RPMI7951 (cell line): Measurements from ENCODE around the gene CLDN15. TPM values are rescaled to one million over a fixed set of nuclear protein-coding genes. Genes with fewer than 3 reads are reported as not detected.

Experiments
- DNase-seq: peaks from one replicate; pipeline ENCODE4 v3.0.0-alpha.2; 2012; ENCODE audit warnings: low read depth
- total RNA-seq: library from RNA; depleted of rRNA; stranded (reverse); fragments of >200 nt; shearing (Covaris generic); gene quantifications from 2 replicates; pipeline ENCODE4 v1.2.3, GENCODE V29; 2014

Gene CLDN15
- total RNA-seq, 1 experiment from 2014 or later, result 0.36 TPM

DNA sequence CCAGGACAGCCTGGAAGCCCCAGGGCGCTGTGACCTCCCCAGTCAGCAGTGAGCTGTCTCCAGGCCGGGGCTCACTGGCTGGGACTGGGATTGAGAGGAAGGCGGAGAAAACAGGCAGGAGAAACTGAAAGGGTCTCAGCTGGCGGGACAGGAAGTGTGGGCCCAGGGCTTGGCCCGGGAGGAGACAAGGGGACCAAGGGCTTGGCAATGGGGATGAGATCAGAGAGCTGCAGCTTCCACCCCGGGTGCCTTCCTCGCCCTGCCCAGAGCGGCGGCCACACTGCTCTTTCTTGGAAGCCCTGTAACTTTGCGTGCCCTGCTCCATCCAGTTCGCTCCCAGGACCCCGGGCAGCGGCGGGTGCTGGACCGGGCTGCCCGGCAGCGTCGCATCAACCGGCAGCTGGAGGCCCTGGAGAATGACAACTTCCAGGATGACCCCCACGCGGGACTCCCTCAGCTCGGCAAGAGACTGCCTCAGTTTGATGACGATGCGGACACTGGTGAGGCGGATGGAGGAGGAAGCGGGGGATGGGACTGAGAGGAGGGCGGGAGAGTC lies 15.2 kb downstream of the CLDN15 start:
- no peak for DNase-seq

DNA sequence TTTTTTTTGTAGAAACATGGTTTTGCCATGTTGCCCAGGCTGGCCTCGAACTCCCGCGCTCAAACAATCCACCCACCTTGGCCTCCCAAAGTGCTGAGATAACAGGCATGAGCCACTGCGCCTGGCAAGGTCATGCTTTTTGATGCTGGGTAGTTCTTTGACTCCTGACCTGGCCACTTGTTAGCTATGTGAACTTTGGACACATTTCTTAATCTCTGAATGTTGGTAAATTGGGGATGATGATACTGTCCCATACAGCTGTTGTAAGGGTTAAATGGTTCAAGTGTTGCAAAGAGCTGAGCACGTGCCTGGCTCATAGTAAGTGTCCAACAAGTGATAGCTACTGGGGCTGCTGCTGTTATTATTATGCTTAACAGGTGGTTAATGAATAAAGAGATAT lies 17.3 kb downstream of the CLDN15 start:
- no peak for DNase-seq

DNA sequence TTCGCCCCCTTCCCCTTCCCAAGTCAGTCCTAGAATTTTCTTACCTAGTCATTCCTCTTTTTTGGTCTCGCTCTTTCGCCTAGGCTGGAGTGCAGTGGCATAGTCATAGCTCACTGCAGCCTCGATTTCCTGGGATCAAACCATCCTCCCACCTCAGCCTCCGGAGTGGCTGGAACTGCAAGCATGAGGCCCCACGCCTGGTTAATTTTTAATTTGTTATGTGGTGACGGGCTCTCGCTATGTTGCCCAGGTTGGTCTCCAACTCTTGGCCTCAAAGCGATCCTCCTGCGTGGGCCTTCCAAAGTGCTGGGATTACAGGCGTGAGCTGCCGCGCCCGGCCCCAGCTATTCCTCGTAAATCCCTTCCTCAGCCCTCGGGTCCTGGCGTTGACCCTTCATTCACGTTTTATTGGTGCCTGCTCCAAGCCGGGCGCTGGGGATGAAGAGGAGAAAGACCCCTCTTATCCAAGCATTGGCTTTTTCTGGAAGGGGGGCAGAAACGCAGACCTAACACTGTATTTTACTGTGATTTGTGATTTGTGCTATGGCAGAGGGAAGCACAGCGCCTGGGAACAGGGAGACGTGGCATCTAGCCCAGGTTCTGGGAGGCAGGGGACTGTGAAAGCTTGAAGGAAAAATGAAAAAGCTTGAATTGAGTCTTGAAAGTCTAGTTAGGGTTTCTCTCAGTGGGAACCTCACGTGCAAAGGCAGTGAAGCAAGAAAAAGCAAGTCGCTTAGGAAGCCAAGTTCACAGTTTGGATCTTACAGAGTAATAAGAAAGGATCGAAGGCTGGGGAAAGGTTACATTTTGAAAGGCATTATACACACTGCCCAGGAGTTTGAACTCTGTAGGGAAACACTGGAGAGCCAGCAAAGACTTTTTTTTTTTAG lies 19.1 kb downstream of the CLDN15 start:
- no peak for DNase-seq

DNA sequence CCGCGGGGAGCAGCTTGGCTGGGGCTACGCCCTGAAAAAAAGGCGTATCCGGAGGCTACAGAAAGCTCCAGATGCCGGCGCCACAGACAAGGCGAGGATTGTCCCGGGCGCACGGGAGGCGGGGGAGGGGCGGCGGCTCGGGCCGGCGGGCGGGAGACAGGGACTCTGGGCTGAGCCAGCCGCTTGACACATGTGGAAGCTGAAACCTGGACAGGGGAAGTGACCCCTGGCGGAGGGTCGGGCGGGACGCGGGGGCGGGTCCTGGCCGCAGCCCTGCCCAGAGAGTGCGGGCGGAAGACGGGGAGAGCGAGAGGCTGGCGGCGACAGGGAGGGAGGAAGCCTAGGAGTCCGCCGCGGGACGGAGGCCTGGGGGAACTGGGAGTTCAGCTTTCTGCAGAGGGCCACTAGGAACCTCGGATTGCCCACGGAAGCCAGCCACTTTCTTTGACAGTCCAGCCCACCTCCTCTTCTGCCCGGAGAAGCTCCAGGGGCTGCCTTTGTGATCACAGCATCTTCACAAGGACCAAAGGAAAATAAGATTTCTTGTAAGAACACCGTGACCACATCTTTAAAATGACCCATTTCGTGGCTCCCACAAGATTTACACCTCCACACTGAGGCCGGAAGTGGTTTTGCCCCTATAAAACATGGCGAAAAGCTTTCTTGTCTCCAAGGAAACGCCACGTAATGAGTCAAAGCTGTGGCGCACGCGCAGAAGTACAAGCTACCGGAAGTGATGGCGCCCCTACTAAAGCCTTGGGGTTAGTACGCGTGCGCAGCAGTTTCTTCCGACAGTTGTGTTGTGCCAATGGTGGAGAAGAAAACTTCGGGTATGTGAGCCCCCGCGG lies 20.0 kb downstream of the CLDN15 start, which contains the start of the genes PLOD3 and ZNHIT1:
TSS of gene PLOD3 (minus strand) at position 194 of the 848 bp plus-strand sequence. CDS start 307 bp downstream, outside the sequence.
TSS of gene ZNHIT1 (plus strand) at position 778 of the 848 bp plus-strand sequence. CDS start at position 809, 31 bp downstream.
- DNase-seq, result peak; percentile 97

DNA sequence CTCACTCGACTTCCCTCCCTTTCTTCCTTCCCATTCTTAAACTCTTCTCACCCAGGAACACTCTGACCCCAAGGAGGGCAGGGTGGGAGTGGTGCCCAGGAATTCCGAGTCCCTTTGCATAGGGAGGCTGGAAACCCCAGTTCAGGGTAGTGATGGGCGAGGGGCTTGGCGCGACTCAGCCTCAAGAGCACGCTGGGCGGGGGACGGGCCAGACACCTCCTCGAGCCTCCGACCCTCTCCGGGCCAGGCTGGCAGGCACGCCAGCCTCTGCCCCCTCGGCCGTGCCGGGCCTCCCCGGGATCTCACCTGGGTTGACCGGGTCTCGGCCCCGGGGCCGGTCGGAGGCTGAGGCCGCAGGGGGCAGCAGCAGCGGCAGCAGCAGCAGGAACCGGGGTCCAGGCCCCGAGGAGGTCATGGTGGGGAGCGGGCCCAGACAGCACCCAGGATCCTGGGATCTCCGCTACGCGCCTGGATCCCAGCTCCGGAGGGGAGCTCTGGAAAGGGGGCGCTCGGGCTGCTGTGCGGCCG lies 20.7 kb downstream of the CLDN15 start:
- peak; percentile 37 for DNase-seq

DNA sequence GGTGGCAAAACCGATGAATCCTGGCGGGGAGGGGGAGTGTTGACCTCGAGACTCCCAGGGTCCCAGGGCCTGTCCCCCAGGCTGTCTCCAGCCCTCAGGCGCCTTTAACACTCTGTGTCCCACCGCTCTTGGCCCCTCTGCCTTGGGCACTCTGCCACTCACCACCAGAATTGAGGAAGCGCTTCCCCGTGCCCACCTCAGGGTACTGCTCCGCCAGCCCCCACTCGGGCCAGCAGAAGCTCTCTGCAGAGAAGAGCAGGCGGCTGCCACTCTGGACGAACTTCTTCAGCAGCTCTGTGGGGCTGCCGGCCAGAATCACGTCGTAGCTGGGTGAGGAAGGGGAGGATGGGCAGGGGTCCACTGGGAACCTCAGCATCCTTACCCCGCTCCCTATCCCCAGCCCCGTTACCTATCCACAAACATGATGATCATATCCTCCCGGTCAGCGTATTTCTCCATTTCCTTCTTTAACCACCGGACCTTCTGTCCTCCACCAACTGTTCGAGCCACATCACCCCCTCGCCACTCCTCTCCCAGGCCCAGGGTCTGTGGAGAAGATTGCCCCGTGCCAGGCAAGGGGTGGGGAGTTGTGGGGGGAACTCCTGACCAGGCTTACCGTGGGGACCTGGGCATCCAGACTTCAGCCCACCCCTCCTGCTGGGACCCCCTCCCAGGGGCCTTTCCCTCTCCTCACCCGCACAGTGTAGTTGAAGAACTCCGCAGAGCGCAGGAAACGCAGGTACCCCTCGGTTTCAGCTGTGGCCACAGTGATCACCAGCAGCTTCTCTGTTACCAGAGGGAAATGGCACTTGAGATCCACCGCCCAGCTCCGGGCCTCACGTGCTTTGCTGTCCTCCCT lies 21.4 kb downstream of the CLDN15 start:
- DNase-seq, result no peak

DNA sequence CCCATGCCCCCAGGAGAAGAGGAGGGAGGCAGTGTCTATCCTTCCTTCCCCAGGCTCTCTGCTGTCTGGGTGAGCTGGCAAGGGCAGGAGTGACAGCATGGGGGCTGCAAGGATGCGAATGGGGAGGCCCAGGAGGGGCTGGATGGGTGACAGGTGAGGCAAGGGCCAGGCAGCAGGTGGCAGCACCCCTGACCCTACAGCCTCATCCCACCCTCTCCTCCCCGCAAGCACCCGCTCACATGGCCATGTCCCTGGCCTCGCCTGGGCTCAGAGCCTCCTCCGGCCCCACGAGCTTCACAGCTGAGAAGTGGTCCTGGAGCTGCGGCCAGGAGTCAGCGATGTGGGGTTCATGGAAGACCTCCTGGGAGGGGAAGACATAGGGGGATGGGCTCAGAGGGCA lies 25.6 kb downstream of the CLDN15 start:
- no peak for DNase-seq

DNA sequence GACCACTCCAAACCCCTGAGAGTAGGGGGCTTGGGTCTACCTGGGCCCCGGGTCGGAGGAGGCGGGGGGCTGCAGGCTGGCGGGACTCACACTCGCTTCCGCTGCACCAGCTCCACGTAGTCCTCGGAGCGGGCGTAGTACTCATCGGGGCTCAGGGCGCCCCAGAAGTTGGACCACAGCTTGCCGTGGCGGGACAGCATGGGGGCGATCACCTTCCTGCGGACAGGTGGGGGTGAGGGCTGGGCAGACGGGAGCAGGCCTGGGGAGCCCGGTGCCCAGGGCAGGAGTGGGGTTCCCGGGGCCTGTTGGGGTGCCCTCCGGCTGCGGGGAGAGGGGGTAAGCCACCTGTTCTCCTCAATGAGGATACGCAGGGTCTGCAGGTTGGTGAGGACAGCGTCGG lies 26.1 kb downstream of the CLDN15 start:
- no peak for DNase-seq

DNA sequence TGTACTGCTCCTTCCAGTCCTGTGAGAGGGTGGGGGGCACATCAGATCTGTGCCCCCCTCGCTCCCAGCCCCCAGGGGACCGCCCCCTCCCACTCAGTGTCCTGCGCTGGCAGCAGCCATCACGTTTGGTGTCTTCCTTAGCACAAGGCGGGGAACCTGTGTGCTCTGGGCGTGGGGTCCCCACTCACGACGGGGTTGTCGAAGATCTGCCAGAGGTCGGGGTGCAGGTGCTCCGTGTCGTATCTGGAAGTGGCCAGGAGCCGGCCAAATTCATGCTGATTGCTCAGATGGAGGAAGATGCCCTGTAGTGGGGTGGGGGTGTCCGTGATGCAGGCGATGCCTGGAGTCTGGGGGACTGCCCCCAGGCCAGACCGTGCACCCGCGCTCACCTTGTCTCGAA lies 27.5 kb downstream of the CLDN15 start:
- no peak for DNase-seq

DNA sequence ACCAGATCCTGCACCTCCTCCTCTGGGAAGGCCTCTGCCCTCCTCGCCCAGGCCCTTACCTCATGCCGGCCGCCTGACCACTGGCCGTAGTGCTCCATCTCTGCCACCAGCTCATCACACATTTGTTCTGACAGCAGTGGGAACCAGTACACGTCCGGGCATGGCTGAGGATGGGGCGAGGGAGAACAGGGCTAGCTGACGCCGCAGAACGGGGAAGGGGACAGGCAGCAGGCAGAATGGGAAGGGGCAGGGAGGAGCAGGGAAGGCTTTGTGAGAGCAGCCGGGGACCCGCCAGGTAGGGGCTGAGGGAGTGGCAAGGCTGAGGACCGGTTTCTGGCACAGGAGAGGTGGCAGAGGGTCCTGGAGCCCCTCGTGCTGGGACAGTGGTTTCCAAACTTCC lies 28.8 kb downstream of the CLDN15 start:
- DNase-seq, result no peak

DNA sequence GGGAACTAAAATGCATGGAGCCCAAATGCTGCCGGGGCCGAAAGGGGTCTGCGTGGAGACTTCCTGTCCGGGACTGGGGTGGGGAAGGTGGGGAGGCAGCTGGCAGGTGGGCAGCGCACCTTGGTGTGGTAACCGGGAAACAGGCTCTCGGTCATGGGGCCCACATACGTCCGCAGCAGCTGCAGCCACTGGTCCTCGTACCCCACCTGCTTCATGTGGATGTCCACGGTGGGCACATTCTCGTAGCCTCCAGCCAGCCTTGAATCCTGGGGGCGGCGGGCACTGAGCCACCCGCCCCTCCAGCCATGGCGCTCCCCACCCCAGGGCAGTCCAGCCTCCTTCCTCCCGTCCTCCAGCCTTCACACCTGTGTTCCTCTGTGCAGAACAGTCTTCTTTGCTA lies 30.1 kb downstream of the CLDN15 start:
- no peak for DNase-seq

DNA sequence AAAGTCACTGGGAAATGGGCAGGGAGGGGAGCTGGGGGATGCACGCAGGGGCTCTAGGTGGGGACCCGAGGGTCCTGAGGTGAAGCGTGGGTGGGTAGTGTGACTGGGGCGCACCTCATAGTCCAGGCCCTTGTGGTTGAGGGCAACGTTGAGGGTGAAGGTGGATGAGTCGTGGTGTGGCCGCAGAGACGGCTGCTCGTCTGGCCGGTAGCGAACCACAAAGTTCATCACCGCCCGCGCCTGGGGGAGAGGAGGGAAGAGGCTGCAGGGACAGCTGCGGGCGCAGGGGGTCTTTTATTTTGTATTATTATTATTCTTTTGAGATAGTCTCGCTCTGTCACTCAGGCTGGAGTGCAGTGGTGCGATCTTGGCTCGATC lies 30.9 kb downstream of the CLDN15 start:
- no peak for DNase-seq

DNA sequence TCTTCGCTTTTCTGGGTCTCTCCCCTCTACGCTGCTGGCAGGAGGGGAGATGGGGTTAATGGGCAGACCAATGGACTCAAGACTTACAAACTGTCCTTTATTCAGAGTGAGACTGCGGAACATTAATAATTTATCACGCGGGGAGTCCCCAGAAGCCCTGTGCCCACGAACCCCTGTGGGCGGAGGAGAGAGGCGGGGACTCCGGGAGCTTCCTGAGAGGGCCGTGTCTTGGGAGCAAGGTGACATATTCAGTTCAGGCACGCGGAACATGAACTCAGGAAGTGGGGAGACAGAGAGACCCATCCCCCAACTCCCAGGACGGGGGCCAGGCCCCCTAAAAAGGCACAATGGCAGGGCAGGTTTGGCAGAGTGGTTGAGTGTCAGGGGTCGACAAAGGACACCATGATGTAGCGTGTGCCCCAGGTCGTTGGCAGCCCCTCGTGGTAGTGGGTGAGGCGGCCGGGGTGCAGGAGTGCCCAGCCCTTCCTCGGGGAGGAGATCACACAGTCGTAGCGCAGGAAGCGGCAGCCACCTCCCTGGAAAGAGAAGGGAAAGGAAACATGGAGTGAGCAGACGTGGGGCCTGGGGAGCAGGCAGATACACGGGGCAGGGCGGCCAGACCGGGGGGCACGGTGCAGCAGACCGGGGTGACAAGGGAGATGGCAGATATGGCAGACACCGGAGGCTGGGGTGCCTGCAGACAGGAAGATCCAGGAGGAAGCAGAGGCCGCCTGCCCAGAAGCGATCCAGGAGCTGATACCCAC lies 31.5 kb downstream of the CLDN15 start:
- no peak for DNase-seq

DNA sequence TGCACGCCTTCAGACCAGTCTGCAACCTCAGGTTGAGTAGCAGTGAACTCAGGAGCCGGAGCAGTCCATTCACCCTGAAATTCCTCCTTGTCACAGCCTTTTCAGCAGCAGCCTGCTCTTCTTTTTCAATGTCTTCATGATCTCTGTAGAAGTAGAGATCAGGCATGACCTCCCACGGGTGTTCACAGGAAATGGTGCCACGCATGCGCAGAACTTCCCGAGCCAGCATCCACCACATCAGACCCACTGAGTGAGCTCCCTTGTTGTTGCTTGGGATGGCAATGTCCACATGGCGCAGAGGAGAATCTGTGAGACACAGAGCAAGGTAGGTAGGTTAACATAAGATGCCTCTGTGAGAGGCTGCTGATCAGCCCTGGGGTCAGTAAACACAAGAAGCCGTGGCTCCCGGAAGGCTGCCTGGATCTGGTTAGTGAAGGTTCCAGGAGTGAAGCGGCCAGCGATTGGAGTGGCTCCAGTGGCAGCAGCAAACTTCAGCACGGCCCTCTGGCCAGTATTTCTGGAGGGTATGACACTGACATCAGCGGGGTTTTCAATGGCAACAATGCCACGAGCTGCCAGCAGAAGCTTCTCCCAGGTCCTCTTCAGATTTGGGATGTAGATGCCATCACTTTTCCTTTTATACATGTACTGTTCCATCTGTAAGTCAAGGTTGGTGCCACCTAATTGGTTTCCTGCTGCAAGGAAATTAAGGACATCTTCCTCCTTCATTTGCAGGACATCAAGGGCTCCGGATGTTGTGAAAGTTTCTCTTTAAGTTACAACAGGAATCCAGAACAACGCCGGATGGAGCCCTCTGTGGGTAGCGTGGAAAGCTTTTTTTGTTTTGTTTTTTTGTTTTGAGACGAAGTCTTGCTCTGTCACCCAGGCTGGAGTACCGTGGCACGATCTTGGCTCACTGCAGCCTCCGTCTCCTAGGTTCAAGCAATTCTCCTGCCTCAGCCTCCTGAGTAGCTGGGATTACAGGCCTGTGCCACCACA lies 33.6 kb downstream of the CLDN15 start:
- peak; percentile 58 for DNase-seq

DNA sequence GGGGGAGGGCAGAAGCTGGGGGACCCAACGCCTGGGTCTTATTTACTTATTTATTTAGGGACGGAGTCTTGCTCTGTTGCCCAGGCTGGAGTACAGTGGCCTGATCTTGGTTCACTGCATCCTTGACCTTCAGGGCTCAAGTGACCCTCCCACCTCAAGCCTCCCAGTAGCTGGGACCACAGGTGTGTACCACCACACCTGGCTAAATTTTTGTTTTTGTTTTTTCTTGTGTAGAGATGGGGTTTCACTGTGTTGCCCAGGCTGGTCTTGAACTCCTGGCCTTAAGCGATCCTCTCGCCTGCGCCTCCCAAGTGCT lies 35.0 kb downstream of the CLDN15 start:
- no peak for DNase-seq

DNA sequence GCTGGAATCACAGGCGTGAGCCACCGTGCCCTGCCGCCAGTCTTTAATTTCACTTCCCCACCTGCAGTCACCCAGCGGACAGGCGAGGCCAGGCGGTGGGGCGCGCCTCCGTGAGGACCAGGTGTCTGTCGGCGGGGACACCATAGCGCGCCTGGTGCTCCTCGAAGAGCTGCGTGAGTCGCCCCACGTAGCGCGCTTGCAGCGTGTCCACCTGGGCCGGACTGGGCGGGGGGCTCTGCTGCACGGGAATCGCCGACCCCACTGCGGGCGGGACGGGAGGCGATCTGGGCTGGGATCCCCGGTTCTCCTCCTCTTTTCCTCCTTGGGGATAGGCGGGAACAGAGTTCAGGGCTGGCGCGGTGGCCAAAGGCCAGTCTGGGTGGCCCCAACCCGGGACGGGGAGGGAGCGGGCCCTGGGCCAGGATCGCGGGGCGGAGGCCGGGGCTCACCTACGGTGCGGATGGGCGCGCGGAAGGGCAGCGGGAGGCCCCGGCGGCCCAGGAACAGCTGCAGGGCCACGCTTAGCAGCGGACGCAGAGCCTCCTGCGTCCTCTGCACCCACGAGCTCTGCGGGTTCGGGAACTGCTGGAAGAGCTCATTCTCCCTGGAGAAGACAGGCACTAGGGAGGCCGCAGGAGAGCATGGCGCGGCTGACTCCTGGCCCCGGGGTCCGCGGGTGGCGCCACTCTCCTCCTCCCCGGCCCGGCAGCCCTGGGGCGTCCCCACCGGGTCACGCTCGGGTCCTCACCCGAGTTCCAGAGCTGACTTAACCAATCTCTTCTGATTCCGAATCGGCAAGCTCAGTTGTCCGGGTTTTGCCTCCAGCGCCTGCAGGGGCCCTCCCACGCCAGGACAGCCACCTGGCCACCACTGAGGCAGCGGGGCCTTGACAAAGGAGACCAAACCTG lies 35.7 kb downstream of the CLDN15 start:
- no peak for DNase-seq

DNA sequence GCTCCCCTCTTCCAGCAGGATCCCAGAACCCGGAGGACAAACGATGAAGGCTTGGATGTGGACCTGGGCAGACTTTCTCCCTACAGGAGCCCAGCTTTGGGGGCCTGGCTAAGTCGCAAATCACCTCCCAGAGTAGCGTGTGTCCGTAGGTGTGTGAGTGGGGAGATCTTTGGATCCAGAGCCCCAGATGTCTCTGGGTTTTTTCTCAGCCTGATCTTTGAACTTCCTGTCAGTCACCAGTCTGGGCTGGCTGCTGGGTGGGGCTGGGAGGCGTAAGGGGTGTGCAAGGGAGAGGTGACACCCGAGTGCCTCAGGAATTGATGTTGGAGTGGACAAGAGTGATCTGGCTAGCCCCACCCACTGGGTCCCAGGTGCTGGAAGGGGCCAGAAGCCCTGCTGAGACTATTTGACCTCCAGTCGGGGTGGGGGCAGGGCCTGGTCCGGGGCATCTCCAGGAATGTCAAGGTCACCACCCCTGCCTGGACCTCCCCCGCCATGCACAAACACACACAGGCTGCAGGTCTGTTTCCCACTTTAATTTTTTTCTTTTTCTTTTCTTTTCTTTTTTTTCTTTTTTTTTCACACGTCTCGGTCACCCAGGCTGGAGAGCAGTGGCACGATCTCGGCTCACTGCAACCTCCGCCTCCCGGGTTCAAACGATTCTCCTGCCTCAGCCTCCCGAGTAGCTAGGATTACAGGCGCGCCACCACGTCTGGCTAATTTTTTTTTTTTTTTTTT lies 36.6 kb downstream of the CLDN15 start, which contains the start of gene MOGAT3:
TSS of gene MOGAT3 (minus strand) at position 175 of the 738 bp plus-strand sequence. CDS start 182 bp downstream, outside the sequence.
- no peak for DNase-seq
